ENCODE measurements around the gene PAMR1.
"Not testable (repeated sequence)": the region's sequence is repeated elsewhere in the genome, so short reads cannot be mapped to it uniquely, and the experiment has no call there.

The PAMR1 gene

DNA sequence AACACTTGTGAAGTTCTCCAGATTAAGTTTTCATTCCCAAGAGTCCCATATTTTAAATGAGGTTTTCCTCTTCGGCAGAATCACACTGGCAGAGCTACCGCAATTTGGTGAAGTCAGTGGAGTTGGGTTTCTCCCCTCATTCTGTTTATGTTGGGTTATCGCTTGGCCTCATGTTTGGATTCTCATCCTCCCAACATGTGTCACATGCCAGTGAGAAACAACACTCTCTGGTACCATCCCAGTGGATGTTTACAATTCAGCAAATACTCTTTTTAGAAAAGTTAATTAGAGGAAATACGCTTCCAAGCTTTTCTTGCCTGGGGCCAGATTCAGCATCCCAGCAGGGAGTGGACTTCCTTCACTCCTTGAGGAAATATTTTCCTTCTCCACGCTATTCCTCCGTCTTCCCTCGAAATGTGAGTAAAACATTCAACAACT lies 2.1 kb downstream of the PAMR1 start:
- Histone ChIP-seq H3K27ac (replicated peaks; ENCODE audit: low read length) (no peak overlapping the region), H3K4ac (ENCODE audit: low read length) (no peak overlapping the region), H4K91ac (ENCODE audit: low read depth, low read length, poor library complexity) (no peak overlapping the region), H3K9me3 (replicated peaks in 1 of 2; ENCODE audit: control insufficient read depth in 2 of 2, insufficient read depth in 1 of 2, low read depth in 1 of 2, low read length in 2 of 2) (no peaks in the 10 kb centered on the region), H3K4me1 (ENCODE audit: control insufficient read depth in 2 of 2, insufficient read depth in 1 of 2, low read depth in 1 of 2, low read length in 2 of 2) (peaks cover 0 to 11% of the 10 kb centered on the region in 2 donors), H4K8ac (ENCODE audit: low read depth, low read length) (no peak overlapping the region), H3K79me1 (ENCODE audit: low read depth, low read length) (no peaks in the 10 kb centered on the region), H2BK120ac (ENCODE audit: low read depth, low read length) (no peak overlapping the region), H2BK15ac (ENCODE audit: low read length) (no peak overlapping the region), H3K14ac (ENCODE audit: low read length) (no peak overlapping the region), H2AFZ (ENCODE audit: low read length) (no peak overlapping the region), H3K36me3 (replicated peaks in 1 of 2; ENCODE audit: control insufficient read depth in 2 of 2, insufficient read depth in 2 of 2, low read length in 2 of 2) (no peaks in the 10 kb centered on the region), H2BK5ac (ENCODE audit: low read length) (no peak overlapping the region), H3K27me3 (ENCODE audit: control insufficient read depth in 3 of 3, insufficient read depth in 3 of 3, low read depth in 1 of 3, low read length in 3 of 3) (peaks cover 0 to 67% (median 0%) of the 10 kb centered on the region in 3 experiments), H3K18ac (ENCODE audit: low read length) (no peak overlapping the region), H3K9ac (ENCODE audit: low read depth, low read length, poor library complexity) (no peak overlapping the region), H2BK12ac (ENCODE audit: low read length) (no peak overlapping the region), H3K23ac (ENCODE audit: low read depth, low read length, poor library complexity) (no peak overlapping the region), H3K4me2 (ENCODE audit: insufficient read depth, low read length, poor library complexity, severe bottlenecking) (peak overlapping the region; percentile 28), H3K4me3 (ENCODE audit: low read length in 2 of 2) (no peak overlapping the region), H2AK5ac (ENCODE audit: low read depth, low read length) (no peak overlapping the region)
- no peak for DNase-seq (ENCODE audit: low spot score)
- no CpG with 5 or more reads among the region's 7 CpGs for WGBS, 2 donors (ENCODE audit: extremely low coverage in 2 of 2, insufficient read length in 2 of 2, insufficient replicate concordance in 1 of 2)

DNA sequence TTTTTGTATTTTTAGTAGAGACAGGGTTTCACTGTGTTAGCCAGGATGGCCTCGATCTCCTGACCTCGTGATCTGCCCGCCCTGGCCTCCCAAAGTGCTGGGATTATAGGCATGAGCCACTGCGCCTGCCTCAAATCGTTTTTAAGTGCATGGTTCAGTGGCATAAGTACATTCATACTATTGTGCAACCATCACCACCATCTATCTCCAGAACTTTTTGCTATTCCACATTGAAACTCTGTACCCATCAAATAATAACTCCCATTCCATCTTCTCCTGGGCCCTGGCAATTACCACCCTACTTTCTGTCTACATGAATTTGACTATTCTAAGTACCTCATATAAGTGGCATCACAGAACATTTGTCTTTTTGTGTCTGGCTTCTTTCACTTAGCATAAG lies 3.3 kb downstream of the PAMR1 start:
- H4K8ac ChIP-seq (ENCODE audit: low read depth, low read length); H3K36me3 ChIP-seq (replicated peaks in 1 of 2; ENCODE audit: control insufficient read depth in 2 of 2, insufficient read depth in 2 of 2, low read length in 2 of 2); H2BK120ac ChIP-seq (ENCODE audit: low read depth, low read length); H2BK5ac ChIP-seq (ENCODE audit: low read length); H3K4ac ChIP-seq (ENCODE audit: low read length); H2BK12ac ChIP-seq (ENCODE audit: low read length); H3K27ac ChIP-seq (replicated peaks; ENCODE audit: low read length); H3K4me2 ChIP-seq (ENCODE audit: insufficient read depth, low read length, poor library complexity, severe bottlenecking); H3K79me1 ChIP-seq (ENCODE audit: low read depth, low read length); H2AK5ac ChIP-seq (ENCODE audit: low read depth, low read length); H3K4me3 ChIP-seq (ENCODE audit: low read length in 2 of 2); H3K18ac ChIP-seq (ENCODE audit: low read length); H4K91ac ChIP-seq (ENCODE audit: low read depth, low read length, poor library complexity); H3K9ac ChIP-seq (ENCODE audit: low read depth, low read length, poor library complexity); H3K9me3 ChIP-seq (replicated peaks in 1 of 2; ENCODE audit: control insufficient read depth in 2 of 2, insufficient read depth in 1 of 2, low read depth in 1 of 2, low read length in 2 of 2); H2BK15ac ChIP-seq (ENCODE audit: low read length); H3K23ac ChIP-seq (ENCODE audit: low read depth, low read length, poor library complexity); DNase-seq (ENCODE audit: low spot score); H2AFZ ChIP-seq (ENCODE audit: low read length); H3K14ac ChIP-seq (ENCODE audit: low read length): not testable (repeated sequence)
- Histone ChIP-seq H3K4me1 (ENCODE audit: control insufficient read depth in 2 of 2, insufficient read depth in 1 of 2, low read depth in 1 of 2, low read length in 2 of 2) (peaks cover 0 to 11% of the 10 kb centered on the region in 2 donors), H3K27me3 (ENCODE audit: control insufficient read depth in 3 of 3, insufficient read depth in 3 of 3, low read depth in 1 of 3, low read length in 3 of 3) (peaks cover 0 to 58% (median 0%) of the 10 kb centered on the region in 3 experiments)
- WGBS, 2 donors (ENCODE audit: extremely low coverage in 2 of 2, insufficient read length in 2 of 2, insufficient replicate concordance in 1 of 2), result no CpG with 5 or more reads among the region's 5 CpGs

DNA sequence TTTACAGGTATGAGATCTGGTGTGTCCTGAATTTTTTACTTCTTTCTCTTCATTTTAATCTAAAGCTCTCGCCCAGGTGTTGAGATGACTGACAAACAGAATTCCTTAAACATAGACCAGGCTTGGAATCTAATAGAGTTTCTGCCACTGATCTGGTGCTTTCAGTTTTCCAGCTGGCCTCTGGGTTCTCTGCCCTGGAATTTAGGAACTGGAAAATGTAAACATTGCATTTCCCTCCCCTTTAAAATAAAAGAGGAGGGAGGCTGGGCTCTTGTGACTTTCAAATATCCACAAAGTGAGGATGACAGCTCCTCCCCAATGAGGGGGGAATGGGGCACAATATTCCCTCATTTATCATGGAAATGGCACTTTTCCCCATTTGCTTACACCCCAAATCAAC lies 5.0 kb downstream of the PAMR1 start:
- H3K18ac ChIP-seq (ENCODE audit: low read length), result no peak overlapping the region
- no peak overlapping the region for H3K14ac ChIP-seq (ENCODE audit: low read length)
- DNase-seq (ENCODE audit: low spot score), result no peak
- no peak overlapping the region for H2BK120ac ChIP-seq (ENCODE audit: low read depth, low read length)
- H3K4me3 ChIP-seq (ENCODE audit: low read length in 2 of 2), result no peak overlapping the region
- H3K36me3 ChIP-seq (replicated peaks in 1 of 2; ENCODE audit: control insufficient read depth in 2 of 2, insufficient read depth in 2 of 2, low read length in 2 of 2), result peaks cover 0 to 2% of the 10 kb centered on the region in 2 donors
- no peak overlapping the region for H3K4ac ChIP-seq (ENCODE audit: low read length)
- H2AFZ ChIP-seq (ENCODE audit: low read length), result no peak overlapping the region
- H2BK5ac ChIP-seq (ENCODE audit: low read length), result no peak overlapping the region
- no peak overlapping the region for H2BK12ac ChIP-seq (ENCODE audit: low read length)
- H3K9ac ChIP-seq (ENCODE audit: low read depth, low read length, poor library complexity), result no peak overlapping the region
- WGBS, 2 donors (ENCODE audit: extremely low coverage in 2 of 2, insufficient read length in 2 of 2, insufficient replicate concordance in 1 of 2), result no CpG with 5 or more reads among the region's 1 CpG
- no peak overlapping the region for H4K8ac ChIP-seq (ENCODE audit: low read depth, low read length)
- H3K4me1 ChIP-seq (ENCODE audit: control insufficient read depth in 2 of 2, insufficient read depth in 1 of 2, low read depth in 1 of 2, low read length in 2 of 2), result peaks cover 7 to 10% of the 10 kb centered on the region in 2 donors
- H3K4me2 ChIP-seq (ENCODE audit: insufficient read depth, low read length, poor library complexity, severe bottlenecking), result no peak overlapping the region
- no peaks in the 10 kb centered on the region for H3K9me3 ChIP-seq (replicated peaks in 1 of 2; ENCODE audit: control insufficient read depth in 2 of 2, insufficient read depth in 1 of 2, low read depth in 1 of 2, low read length in 2 of 2)
- H3K27ac ChIP-seq (replicated peaks; ENCODE audit: low read length), result no peak overlapping the region
- H3K79me1 ChIP-seq (ENCODE audit: low read depth, low read length), result no peaks in the 10 kb centered on the region
- no peak overlapping the region for H2AK5ac ChIP-seq (ENCODE audit: low read depth, low read length)
- H3K27me3 ChIP-seq (ENCODE audit: control insufficient read depth in 3 of 3, insufficient read depth in 3 of 3, low read depth in 1 of 3, low read length in 3 of 3), result peaks cover 0 to 42% (median 0%) of the 10 kb centered on the region in 3 experiments
- H2BK15ac ChIP-seq (ENCODE audit: low read length), result no peak overlapping the region
- H3K23ac ChIP-seq (ENCODE audit: low read depth, low read length, poor library complexity), result no peak overlapping the region
- no peak overlapping the region for H4K91ac ChIP-seq (ENCODE audit: low read depth, low read length, poor library complexity)

DNA sequence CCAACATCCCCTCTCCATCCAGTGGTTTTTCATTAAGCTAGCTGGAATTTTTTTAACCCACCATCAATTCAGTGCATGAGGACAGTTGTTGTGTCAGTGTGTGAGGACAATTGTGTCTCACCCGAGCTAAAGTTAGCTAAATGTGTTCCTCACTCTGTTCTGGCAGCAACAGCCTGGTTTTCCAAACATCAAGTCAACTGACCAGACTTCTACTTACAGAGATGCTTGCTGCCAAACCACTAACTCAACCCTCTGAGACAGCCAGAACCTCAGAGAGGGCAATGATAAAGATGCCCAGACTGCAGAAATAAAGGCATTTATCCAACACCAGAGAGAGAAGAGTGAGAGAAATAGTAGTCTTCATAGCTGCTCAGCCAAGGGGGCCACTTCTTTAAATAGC lies 6.7 kb downstream of the PAMR1 start:
- no peak overlapping the region for H2AFZ ChIP-seq (ENCODE audit: low read length)
- peaks cover 0 to 2% of the 10 kb centered on the region in 2 donors for H3K36me3 ChIP-seq (replicated peaks in 1 of 2; ENCODE audit: control insufficient read depth in 2 of 2, insufficient read depth in 2 of 2, low read length in 2 of 2)
- H3K18ac ChIP-seq (ENCODE audit: low read length), result no peak overlapping the region
- WGBS, 2 donors (ENCODE audit: extremely low coverage in 2 of 2, insufficient read length in 2 of 2, insufficient replicate concordance in 1 of 2), result no CpG with 5 or more reads among the region's 1 CpG
- no peak overlapping the region for H2AK5ac ChIP-seq (ENCODE audit: low read depth, low read length)
- no peak overlapping the region for H2BK5ac ChIP-seq (ENCODE audit: low read length)
- H3K4me3 ChIP-seq (ENCODE audit: low read length in 2 of 2), result no peak overlapping the region
- no peak overlapping the region for H2BK12ac ChIP-seq (ENCODE audit: low read length)
- H3K4ac ChIP-seq (ENCODE audit: low read length), result no peak overlapping the region
- H3K79me1 ChIP-seq (ENCODE audit: low read depth, low read length), result no peaks in the 10 kb centered on the region
- H4K8ac ChIP-seq (ENCODE audit: low read depth, low read length), result no peak overlapping the region
- H2BK15ac ChIP-seq (ENCODE audit: low read length), result no peak overlapping the region
- H3K14ac ChIP-seq (ENCODE audit: low read length), result no peak overlapping the region
- H3K27ac ChIP-seq (replicated peaks; ENCODE audit: low read length), result no peak overlapping the region
- peaks cover 7 to 8% of the 10 kb centered on the region in 2 donors for H3K4me1 ChIP-seq (ENCODE audit: control insufficient read depth in 2 of 2, insufficient read depth in 1 of 2, low read depth in 1 of 2, low read length in 2 of 2)
- no peak overlapping the region for H2BK120ac ChIP-seq (ENCODE audit: low read depth, low read length)
- no peaks in the 10 kb centered on the region for H3K9me3 ChIP-seq (replicated peaks in 1 of 2; ENCODE audit: control insufficient read depth in 2 of 2, insufficient read depth in 1 of 2, low read depth in 1 of 2, low read length in 2 of 2)
- H3K9ac ChIP-seq (ENCODE audit: low read depth, low read length, poor library complexity), result no peak overlapping the region
- H3K23ac ChIP-seq (ENCODE audit: low read depth, low read length, poor library complexity), result no peak overlapping the region
- H4K91ac ChIP-seq (ENCODE audit: low read depth, low read length, poor library complexity), result no peak overlapping the region
- H3K4me2 ChIP-seq (ENCODE audit: insufficient read depth, low read length, poor library complexity, severe bottlenecking), result no peak overlapping the region
- no peak for DNase-seq (ENCODE audit: low spot score)
- H3K27me3 ChIP-seq (ENCODE audit: control insufficient read depth in 3 of 3, insufficient read depth in 3 of 3, low read depth in 1 of 3, low read length in 3 of 3), result peaks cover 0 to 26% (median 0%) of the 10 kb centered on the region in 3 experiments

All from neuronal stem cell (in vitro differentiated cells).